Endothelial cell of umbilical vein (primary cell): Measurements from ENCODE around the gene UST.
A peak's percentile ranks its signal among the peaks of the same experiment; 100 is the strongest.

ENCODE experiments used
- EZH2 ChIP-seq: IDR thresholded peaks from 2 replicates; pipeline ENCODE4 v1.6.1; 2012; ENCODE audit warnings: borderline replicate concordance, low read depth, mild to moderate bottlenecking, moderate library complexity, low read length, inconsistent platforms; ENCODE audit not compliant: severe bottlenecking
- FOS ChIP-seq: IDR thresholded peaks from 2 replicates; pipeline ENCODE4 v1.6.1; 2011; ENCODE audit warnings: mild to moderate bottlenecking, low read length, moderate library complexity, borderline replicate concordance; ENCODE audit not compliant: insufficient read depth
- GATA2 ChIP-seq: IDR thresholded peaks from 2 replicates; pipeline ENCODE4 v1.7.0; 2011; ENCODE audit warnings: low read depth, mild to moderate bottlenecking, moderate library complexity, mixed read lengths, low read length; ENCODE audit not compliant: insufficient read length, insufficient read depth
- JUN ChIP-seq: IDR thresholded peaks from 2 replicates; pipeline ENCODE4 v1.6.1; 2011; ENCODE audit warnings: borderline replicate concordance, low read depth; ENCODE audit not compliant: insufficient read length, insufficient read depth
- MYC ChIP-seq: IDR thresholded peaks from one replicate; pipeline ENCODE4 v1.6.1; 2011; ENCODE audit warnings: mild to moderate bottlenecking, low read depth, low read length
- POLR2A ChIP-seq: IDR thresholded peaks from 2 replicates; pipeline ENCODE4 v1.6.1; 2012; ENCODE audit warnings: low read depth, mild to moderate bottlenecking, control low read depth, low read length
- POLR2AphosphoS5 ChIP-seq: IDR thresholded peaks from 2 replicates; pipeline ENCODE4 v1.6.1; 2012; ENCODE audit warnings: low read depth, mild to moderate bottlenecking, control low read depth, low read length, moderate library complexity; ENCODE audit not compliant: insufficient read depth
- TF ChIP-seq, protein P1 (sequence below), 2 donors: IDR thresholded peaks; 1 replicate in 1 of 2; 2 replicates in 1 of 2; pipeline ENCODE4 v1.5.1; 2011; ENCODE audit warnings: low read length in 2 of 2, mild to moderate bottlenecking in 2 of 2, moderate library complexity in 2 of 2, control low read depth in 1 of 2, inconsistent platforms in 1 of 2, low read depth in 1 of 2; ENCODE audit not compliant: insufficient read depth in 1 of 2; ENCODE audit errors: extremely low read depth in 1 of 2
- TF ChIP-seq, protein P2 (sequence below): IDR thresholded peaks from 2 replicates; pipeline ENCODE4 v1.6.1; 2011; ENCODE audit not compliant: insufficient read depth, insufficient read length

- TF ChIP-seq, protein P1, sequence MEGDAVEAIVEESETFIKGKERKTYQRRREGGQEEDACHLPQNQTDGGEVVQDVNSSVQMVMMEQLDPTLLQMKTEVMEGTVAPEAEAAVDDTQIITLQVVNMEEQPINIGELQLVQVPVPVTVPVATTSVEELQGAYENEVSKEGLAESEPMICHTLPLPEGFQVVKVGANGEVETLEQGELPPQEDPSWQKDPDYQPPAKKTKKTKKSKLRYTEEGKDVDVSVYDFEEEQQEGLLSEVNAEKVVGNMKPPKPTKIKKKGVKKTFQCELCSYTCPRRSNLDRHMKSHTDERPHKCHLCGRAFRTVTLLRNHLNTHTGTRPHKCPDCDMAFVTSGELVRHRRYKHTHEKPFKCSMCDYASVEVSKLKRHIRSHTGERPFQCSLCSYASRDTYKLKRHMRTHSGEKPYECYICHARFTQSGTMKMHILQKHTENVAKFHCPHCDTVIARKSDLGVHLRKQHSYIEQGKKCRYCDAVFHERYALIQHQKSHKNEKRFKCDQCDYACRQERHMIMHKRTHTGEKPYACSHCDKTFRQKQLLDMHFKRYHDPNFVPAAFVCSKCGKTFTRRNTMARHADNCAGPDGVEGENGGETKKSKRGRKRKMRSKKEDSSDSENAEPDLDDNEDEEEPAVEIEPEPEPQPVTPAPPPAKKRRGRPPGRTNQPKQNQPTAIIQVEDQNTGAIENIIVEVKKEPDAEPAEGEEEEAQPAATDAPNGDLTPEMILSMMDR (IDR thresholded peaks at IDR 0.05; ENCODE audit: extremely low read depth in 1 of 2, insufficient read depth in 1 of 2, low read depth in 1 of 2, low read length in 2 of 2), result peak in 1 of 2 donors; percentile 24
- TF ChIP-seq POLR2A (no peak), EZH2 (no peak), GATA2 (no peak), POLR2AphosphoS5 (no peak), FOS (no peak), MYC (no peak), JUN (no peak)
- TF ChIP-seq, protein P2, sequence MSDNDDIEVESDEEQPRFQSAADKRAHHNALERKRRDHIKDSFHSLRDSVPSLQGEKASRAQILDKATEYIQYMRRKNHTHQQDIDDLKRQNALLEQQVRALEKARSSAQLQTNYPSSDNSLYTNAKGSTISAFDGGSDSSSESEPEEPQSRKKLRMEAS, result no peak
These were observed at the start of gene UST for GRCh38 chr6:148746363-148747144.
